Neural crest cell (in vitro differentiated cells): Measurements from ENCODE around the gene RPUSD3. TPM values are rescaled to one million over a fixed set of nuclear protein-coding genes. Genes with fewer than 3 reads are reported as not detected.

Experiments used
- DNase-seq: peaks from one replicate; pipeline ENCODE4 v3.0.0; 2021; ENCODE audit warnings: low read depth, mixed read lengths, low spot score
- H3K27ac Mint-ChIP-seq: one replicate; pipeline ENCODE4 v1.8.0; 2021; ENCODE audit warnings: mild to moderate bottlenecking, mixed read lengths; ENCODE audit not compliant: unreplicated experiment
- H3K27me3 Mint-ChIP-seq: 2 replicates; pipeline ENCODE4 v1.8.0; 2021; ENCODE audit warnings: low read depth, mild to moderate bottlenecking, mixed read lengths
- H3K36me3 Mint-ChIP-seq: 2 replicates; pipeline ENCODE4 v1.8.0; 2021; ENCODE audit warnings: low read depth, mild to moderate bottlenecking, mixed read lengths
- H3K4me1 Mint-ChIP-seq: 2 replicates; pipeline ENCODE4 v1.8.0; 2021; ENCODE audit warnings: mixed read lengths
- H3K4me3 Mint-ChIP-seq: one replicate; pipeline ENCODE4 v1.8.0; 2021; ENCODE audit warnings: mild to moderate bottlenecking, mixed read lengths
- H3K9me3 Mint-ChIP-seq: 2 replicates; pipeline ENCODE4 v1.8.0; 2021; ENCODE audit warnings: mixed read lengths
- total RNA-seq: library from RNA; stranded (reverse); gene quantifications from 2 replicates; pipeline ENCODE4 v1.2.1, GENCODE V29; 2021
- TF ChIP-seq, protein P1 (sequence below): fragments of 200-600 bp; sonication (generic); conservative IDR thresholded peaks from 2 replicates; pipeline ENCODE4 v1.5.0; 2021; ENCODE audit warnings: antibody characterized with exemption, mild to moderate bottlenecking

The RPUSD3 gene
- total RNA-seq, 1 donor from 2014 or later, result 58.0 TPM

GRCh38 chr3:9825451-9826040 lies 18.3 kb downstream of the RPUSD3 start:
- H3K4me1 Mint-ChIP-seq, result no peaks in the 10 kb centered on the region
- H3K4me3 Mint-ChIP-seq, result no peak overlapping the region
- no peaks in the 10 kb centered on the region for H3K9me3 Mint-ChIP-seq
- H3K36me3 Mint-ChIP-seq, result no peaks in the 10 kb centered on the region
- no peak overlapping the region for H3K27ac Mint-ChIP-seq
- no peak for DNase-seq
- TF ChIP-seq, protein P1, sequence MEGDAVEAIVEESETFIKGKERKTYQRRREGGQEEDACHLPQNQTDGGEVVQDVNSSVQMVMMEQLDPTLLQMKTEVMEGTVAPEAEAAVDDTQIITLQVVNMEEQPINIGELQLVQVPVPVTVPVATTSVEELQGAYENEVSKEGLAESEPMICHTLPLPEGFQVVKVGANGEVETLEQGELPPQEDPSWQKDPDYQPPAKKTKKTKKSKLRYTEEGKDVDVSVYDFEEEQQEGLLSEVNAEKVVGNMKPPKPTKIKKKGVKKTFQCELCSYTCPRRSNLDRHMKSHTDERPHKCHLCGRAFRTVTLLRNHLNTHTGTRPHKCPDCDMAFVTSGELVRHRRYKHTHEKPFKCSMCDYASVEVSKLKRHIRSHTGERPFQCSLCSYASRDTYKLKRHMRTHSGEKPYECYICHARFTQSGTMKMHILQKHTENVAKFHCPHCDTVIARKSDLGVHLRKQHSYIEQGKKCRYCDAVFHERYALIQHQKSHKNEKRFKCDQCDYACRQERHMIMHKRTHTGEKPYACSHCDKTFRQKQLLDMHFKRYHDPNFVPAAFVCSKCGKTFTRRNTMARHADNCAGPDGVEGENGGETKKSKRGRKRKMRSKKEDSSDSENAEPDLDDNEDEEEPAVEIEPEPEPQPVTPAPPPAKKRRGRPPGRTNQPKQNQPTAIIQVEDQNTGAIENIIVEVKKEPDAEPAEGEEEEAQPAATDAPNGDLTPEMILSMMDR, result no peak
- no peaks in the 10 kb centered on the region for H3K27me3 Mint-ChIP-seq

- H3K27me3 Mint-ChIP-seq, result no peaks in the 10 kb centered on the region
- TF ChIP-seq, protein P1, result peak; percentile 50
- no peaks in the 10 kb centered on the region for H3K4me1 Mint-ChIP-seq
- no peak for DNase-seq
- H3K36me3 Mint-ChIP-seq, result peaks cover 4% of the 10 kb centered on the region
- H3K27ac Mint-ChIP-seq, result no peak overlapping the region
- no peaks in the 10 kb centered on the region for H3K9me3 Mint-ChIP-seq
- no peak overlapping the region for H3K4me3 Mint-ChIP-seq
Observed at GRCh38 chr3:9820946-9821345, 22.9 kb downstream of the RPUSD3 start.

DNA sequence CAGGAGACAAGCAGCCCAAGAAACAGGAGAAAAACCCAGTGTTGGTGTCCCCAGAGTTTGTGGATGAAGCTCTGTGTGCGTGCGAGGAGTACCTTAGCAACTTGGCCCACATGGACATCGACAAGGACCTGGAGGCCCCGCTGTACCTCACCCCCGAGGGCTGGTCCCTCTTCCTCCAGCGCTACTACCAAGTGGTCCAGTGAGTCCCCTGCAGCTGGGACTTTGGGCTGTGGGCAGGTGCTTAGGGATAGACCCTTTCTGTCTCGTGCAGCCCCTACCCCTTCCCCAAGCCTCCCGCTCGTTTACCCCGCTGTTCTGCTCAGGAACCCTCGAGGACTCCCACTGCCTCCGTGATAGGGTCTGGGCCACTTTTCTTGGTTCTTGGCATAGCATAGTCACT lies 23.3 kb downstream of the RPUSD3 start:
- Mint-ChIP-seq H3K36me3 (peaks cover 4% of the 10 kb centered on the region), H3K27me3 (no peaks in the 10 kb centered on the region), H3K4me3 (no peak overlapping the region), H3K4me1 (no peaks in the 10 kb centered on the region), H3K27ac (no peak overlapping the region), H3K9me3 (no peaks in the 10 kb centered on the region)
- no peak for DNase-seq
- TF ChIP-seq, protein P1, result no peak

DNA sequence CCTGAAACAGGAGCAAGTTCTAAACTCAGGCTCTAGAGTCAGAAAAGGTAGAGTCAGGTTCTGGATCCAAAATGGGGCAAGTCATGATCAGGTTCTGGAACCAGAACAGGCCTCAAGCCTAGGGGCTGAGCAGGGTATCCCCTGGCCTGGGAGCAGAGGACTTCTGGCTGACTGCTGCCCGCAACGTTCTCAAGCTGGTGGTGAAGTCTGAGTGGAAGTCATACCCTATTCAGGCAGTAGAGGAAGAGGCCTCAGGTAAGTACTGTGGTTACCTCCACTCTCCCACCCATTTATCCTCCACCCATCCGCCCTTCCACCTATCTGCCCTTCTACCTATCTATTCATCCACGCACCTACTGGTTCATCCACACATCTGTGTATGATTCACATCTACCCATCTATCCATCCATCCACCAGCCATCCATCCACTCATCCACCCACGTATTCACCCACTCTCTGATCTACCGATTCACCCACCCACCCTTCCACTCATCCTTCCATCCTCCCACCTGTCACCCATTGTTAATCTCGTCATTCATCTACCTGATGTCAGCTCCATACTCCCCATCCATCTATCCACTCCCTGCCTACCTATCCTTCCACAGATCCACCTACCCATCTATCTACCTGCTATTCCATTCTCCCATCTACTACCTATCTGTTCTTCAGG lies 25.0 kb downstream of the RPUSD3 start:
- peaks cover 4% of the 10 kb centered on the region for H3K36me3 Mint-ChIP-seq
- no peaks in the 10 kb centered on the region for H3K9me3 Mint-ChIP-seq
- no peak overlapping the region for H3K4me3 Mint-ChIP-seq
- no peaks in the 10 kb centered on the region for H3K4me1 Mint-ChIP-seq
- H3K27ac Mint-ChIP-seq, result no peak overlapping the region
- DNase-seq, result no peak
- TF ChIP-seq, protein P1, result no peak
- H3K27me3 Mint-ChIP-seq, result no peaks in the 10 kb centered on the region

DNA sequence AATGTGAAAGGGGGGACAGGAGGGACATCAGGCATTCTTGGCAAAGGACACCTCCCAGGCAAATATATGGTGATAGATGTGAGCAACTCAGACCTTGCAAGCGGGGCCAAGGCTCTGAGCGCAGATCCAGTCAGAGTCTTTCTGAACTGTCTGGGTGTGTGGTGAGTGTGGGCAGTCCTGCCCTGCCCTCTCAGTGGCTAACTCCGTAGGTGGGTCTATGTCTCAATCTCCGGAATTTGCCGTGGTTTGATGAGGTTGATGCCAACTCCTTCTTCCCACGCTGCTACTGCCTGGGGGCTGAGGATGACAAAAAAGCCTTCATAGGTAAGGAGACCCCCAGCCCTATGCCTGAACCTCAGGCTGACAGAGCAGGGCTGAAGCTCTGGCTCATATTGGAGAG lies 26.4 kb downstream of the RPUSD3 start:
- DNase-seq, result no peak
- Mint-ChIP-seq H3K4me3 (no peak overlapping the region), H3K9me3 (no peaks in the 10 kb centered on the region), H3K27ac (no peak overlapping the region), H3K27me3 (no peaks in the 10 kb centered on the region), H3K4me1 (no peaks in the 10 kb centered on the region), H3K36me3 (peaks cover 4% of the 10 kb centered on the region)
- TF ChIP-seq, protein P1, result no peak
